ENCODE data around the gene MARK2. TPM values are rescaled to one million over a fixed set of nuclear protein-coding genes. Genes with fewer than 3 reads are reported as not detected.

MARK2 gene
- total and polyA plus RNA-seq, 10 of the 15 experiments (the other 5 are each of a cell fraction or from before 2014, with no cell fraction given): 0.19 to 29.5 (median 13.2) TPM

GRCh38 chr11:63838150-63838677, 696 bp upstream of the MARK2 start (continued):
- TF ChIP-seq PBX3 (IDR thresholded peaks at IDR 0.05; ENCODE audit: insufficient replicate concordance, low read depth, low read length) (peak; percentile 85), EED (IDR thresholded peaks at IDR 0.05; ENCODE audit: low read depth) (no peak), MXI1 (IDR thresholded peaks at IDR 0.05; ENCODE audit: low read depth, low read length) (no peak), MLLT1 (IDR thresholded peaks at IDR 0.05) (peak; percentile 56), DPF2 (IDR thresholded peaks at IDR 0.05) (peak; percentile 48; the same call in 1 of the 2 replicates), BHLHE40 (IDR thresholded peaks at IDR 0.05; ENCODE audit: borderline replicate concordance in 1 of 2, low read depth in 2 of 2, low read length in 1 of 2) (0 out of 4 replicates have a peak, but pooled peaks of 1 of the 2 experiments have one; percentile 32)
- TF ChIP-seq, protein P1, sequence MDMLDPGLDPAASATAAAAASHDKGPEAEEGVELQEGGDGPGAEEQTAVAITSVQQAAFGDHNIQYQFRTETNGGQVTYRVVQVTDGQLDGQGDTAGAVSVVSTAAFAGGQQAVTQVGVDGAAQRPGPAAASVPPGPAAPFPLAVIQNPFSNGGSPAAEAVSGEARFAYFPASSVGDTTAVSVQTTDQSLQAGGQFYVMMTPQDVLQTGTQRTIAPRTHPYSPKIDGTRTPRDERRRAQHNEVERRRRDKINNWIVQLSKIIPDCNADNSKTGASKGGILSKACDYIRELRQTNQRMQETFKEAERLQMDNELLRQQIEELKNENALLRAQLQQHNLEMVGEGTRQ (IDR thresholded peaks at IDR 0.05; ENCODE audit: borderline replicate concordance, low read depth, low read length): peak; percentile 24; the same call in 1 of the 2 replicates

All from GM12878 (cell line).